ENCODE data around the gene ERICH4. TPM values are rescaled to one million over a fixed set of nuclear protein-coding genes. Genes with fewer than 3 reads are reported as not detected.

Gene ERICH4
- total and polyA plus RNA-seq, 9 of the 15 experiments (the other 6 are each of a cell fraction or from before 2014, with no cell fraction given) = not detected

- Histone ChIP-seq H3K9me1 (ENCODE audit: control insufficient read depth, insufficient read depth, low read length) (no peaks in the 10 kb centered on the region), H3K79me2 (ENCODE audit: control insufficient read depth, insufficient read depth, low read length) (no peaks in the 10 kb centered on the region), H3K9ac (ENCODE audit: insufficient read depth in 1 of 2, low read depth in 2 of 2, low read length in 2 of 2) (no peak overlapping the region), H3K4me2 (ENCODE audit: insufficient read depth, low read length) (no peak overlapping the region), H4K20me1 (replicated peaks; ENCODE audit: control insufficient read depth, insufficient read depth, low read length) (no peaks in the 10 kb centered on the region), H3K27ac (ENCODE audit: extremely low read depth, low read depth, low read length) (no peak overlapping the region), H3K36me3 (ENCODE audit: control insufficient read depth, insufficient read depth, low read length) (peaks cover 30% of the 10 kb centered on the region; the same call in 1 of the 3 replicates), H3K27me3 (ENCODE audit: control insufficient read depth in 2 of 2, insufficient read depth in 2 of 2, low read length in 2 of 2) (no peaks in the 10 kb centered on the region), H2AFZ (ENCODE audit: low read depth, low read length) (no peak overlapping the region), H3K9me3 (replicated peaks; ENCODE audit: control insufficient read depth, insufficient read depth, low read depth, low read length) (no peaks in the 10 kb centered on the region), H3K4me3 (no peak overlapping the region), H3K4me1 (replicated peaks in 1 of 2; ENCODE audit: control insufficient read depth in 2 of 2, insufficient read depth in 2 of 2, low read length in 2 of 2) (peaks cover 7 to 12% of the 10 kb centered on the region in 2 experiments; a peak in 4 of 5 replicates)
- in situ Hi-C loops (cut with MboI) = no loop called here
- 82% methylated on average over 5 of the region's 5 CpGs for WGBS (ENCODE audit: insufficient coverage, low coverage, missing lambda C conversion rate)
- no peak for ATAC-seq
- ChIA-PET CTCF (ENCODE audit: low intra/inter-chr PET ratio) (no interaction called here), POLR2A (interaction anchor here (0.8 kb wide), 1 partner anchor 26 kb away, joined by 4 read pairs; no protein-coding TSS in a partner anchor)
- BruUV-seq (replicated peaks) = no TSS peak
- no peak for DNase-seq (ENCODE audit: extremely low read depth in 1 of 4, low spot score in 3 of 4)
- no peak for FAIRE-seq
- intact Hi-C loops (cut with micrococcal nuclease) = no loop called here
- TF ChIP-seq NR0B1 (IDR thresholded peaks at IDR 0.05; ENCODE audit: partially characterized antibody) (no peak), PHF8 (IDR thresholded peaks at IDR 0.05; ENCODE audit: borderline replicate concordance, low read length) (no peak), PPARD (CRISPR knock-in tag; IDR thresholded peaks at IDR 0.05) (no peak), HNRNPUL1 (IDR thresholded peaks at IDR 0.05; ENCODE audit: low read length) (no peak)
Observed at GRCh38 chr19:41412953-41413352, 30.0 kb upstream of the ERICH4 start.

- Histone ChIP-seq H3K27me3 (ENCODE audit: control insufficient read depth in 2 of 2, insufficient read depth in 2 of 2, low read length in 2 of 2) (no peaks in the 10 kb centered on the region), H3K36me3 (ENCODE audit: control insufficient read depth, insufficient read depth, low read length) (peaks cover 32% of the 10 kb centered on the region; the same call in 1 of the 3 replicates), H3K9me1 (ENCODE audit: control insufficient read depth, insufficient read depth, low read length) (no peaks in the 10 kb centered on the region), H3K9ac (ENCODE audit: insufficient read depth in 1 of 2, low read depth in 2 of 2, low read length in 2 of 2) (no peak overlapping the region), H3K4me1 (replicated peaks in 1 of 2; ENCODE audit: control insufficient read depth in 2 of 2, insufficient read depth in 2 of 2, low read length in 2 of 2) (peaks cover 7 to 12% of the 10 kb centered on the region in 2 experiments; a peak in 4 of 5 replicates), H3K4me3 (no peak overlapping the region), H3K79me2 (ENCODE audit: control insufficient read depth, insufficient read depth, low read length) (no peaks in the 10 kb centered on the region), H4K20me1 (replicated peaks; ENCODE audit: control insufficient read depth, insufficient read depth, low read length) (no peaks in the 10 kb centered on the region), H2AFZ (ENCODE audit: low read depth, low read length) (no peak overlapping the region), H3K9me3 (replicated peaks; ENCODE audit: control insufficient read depth, insufficient read depth, low read depth, low read length) (no peaks in the 10 kb centered on the region), H3K27ac (ENCODE audit: extremely low read depth, low read depth, low read length) (no peak overlapping the region), H3K4me2 (ENCODE audit: insufficient read depth, low read length) (no peak overlapping the region)
- POLR2A ChIA-PET = no interaction called here
- no peak for ATAC-seq
- FAIRE-seq = no peak
- BruUV-seq (replicated peaks) = no TSS peak
- WGBS (ENCODE audit: insufficient coverage, low coverage, missing lambda C conversion rate) = 92% methylated on average over 7 of the region's 10 CpGs
- intact Hi-C loops (cut with micrococcal nuclease) = no loop called here
- in situ Hi-C loops (cut with MboI) = no loop called here
- CTCF ChIA-PET (ENCODE audit: low intra/inter-chr PET ratio) = no interaction called here
- DNase-seq (ENCODE audit: extremely low read depth in 1 of 4, low spot score in 3 of 4) = no peak
- TF ChIP-seq RBM17 (IDR thresholded peaks at IDR 0.05; ENCODE audit: borderline replicate concordance, low read depth, low read length) (no peak), E2F1 (CRISPR knock-in tag; IDR thresholded peaks at IDR 0.05) (no peak), E2F8 (IDR thresholded peaks at IDR 0.05; ENCODE audit: low read depth, partially characterized antibody) (no peak)
Observed at GRCh38 chr19:41413947-41414346, 29.0 kb upstream of the ERICH4 start.
